Ramos (cell line): ENCODE measurements around the gene STAT4.

Source experiments
- in situ Hi-C: fragments of 300-500 bp; cut with MboI; formaldehyde crosslinking; loops from one replicate; pipeline ENCODE4 v1.14.3; 2022; ENCODE audit warnings: low sequenced_read_pairs; ENCODE audit not compliant: unreplicated experiment

The STAT4 gene

GRCh38 chr2:191176305-191176704 is 25.5 kb upstream of the STAT4 start:
- in situ Hi-C loops = no loop called here

- in situ Hi-C loops = no loop called here
Measured at GRCh38 chr2:191174442-191174841, 23.6 kb upstream of the STAT4 start.

- in situ Hi-C loops = no loop called here
Measured at GRCh38 chr2:191173206-191173605, 22.4 kb upstream of the STAT4 start.

- in situ Hi-C loops = no loop called here
Measured at GRCh38 chr2:191171708-191172355, 21.0 kb upstream of the STAT4 start.

GRCh38 chr2:191171286-191171685 is 20.5 kb upstream of the STAT4 start:
- in situ Hi-C loops = no loop called here

DNA sequence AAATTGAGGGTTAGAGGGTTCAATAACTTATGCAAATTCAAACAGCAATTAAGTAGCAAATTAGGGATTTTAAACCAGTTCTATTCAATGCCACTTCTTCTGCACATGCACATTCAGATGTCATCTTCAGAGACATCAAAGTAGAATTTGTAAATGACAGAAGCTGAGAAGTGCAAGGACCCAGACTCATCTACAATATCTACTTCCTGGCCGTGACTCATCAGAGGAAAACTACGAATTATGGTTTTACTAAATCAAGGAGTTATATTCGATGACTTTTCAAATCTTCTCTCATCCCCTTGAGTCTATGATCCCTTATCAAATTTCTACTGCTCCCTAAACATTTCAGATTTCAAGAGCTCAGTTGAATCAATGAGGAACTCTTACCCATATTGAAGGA is 20.0 kb upstream of the STAT4 start:
- in situ Hi-C loops = no loop called here

DNA sequence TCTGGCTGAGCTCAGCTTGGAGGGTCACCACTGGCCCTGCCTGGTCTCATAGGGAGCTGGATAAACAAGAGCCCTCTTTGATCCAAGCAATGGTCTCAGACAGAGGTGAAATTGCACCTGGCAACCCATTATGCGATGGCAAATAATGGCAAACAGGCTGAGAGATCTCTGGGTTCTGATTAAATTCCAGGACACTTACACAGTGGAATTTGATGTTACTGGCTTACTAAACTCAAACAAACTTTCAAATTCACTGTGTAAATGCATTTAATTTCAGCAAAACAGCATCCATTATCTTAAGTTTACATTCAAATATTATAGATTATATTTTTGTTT is 19.5 kb upstream of the STAT4 start:
- in situ Hi-C loops = no loop called here

DNA sequence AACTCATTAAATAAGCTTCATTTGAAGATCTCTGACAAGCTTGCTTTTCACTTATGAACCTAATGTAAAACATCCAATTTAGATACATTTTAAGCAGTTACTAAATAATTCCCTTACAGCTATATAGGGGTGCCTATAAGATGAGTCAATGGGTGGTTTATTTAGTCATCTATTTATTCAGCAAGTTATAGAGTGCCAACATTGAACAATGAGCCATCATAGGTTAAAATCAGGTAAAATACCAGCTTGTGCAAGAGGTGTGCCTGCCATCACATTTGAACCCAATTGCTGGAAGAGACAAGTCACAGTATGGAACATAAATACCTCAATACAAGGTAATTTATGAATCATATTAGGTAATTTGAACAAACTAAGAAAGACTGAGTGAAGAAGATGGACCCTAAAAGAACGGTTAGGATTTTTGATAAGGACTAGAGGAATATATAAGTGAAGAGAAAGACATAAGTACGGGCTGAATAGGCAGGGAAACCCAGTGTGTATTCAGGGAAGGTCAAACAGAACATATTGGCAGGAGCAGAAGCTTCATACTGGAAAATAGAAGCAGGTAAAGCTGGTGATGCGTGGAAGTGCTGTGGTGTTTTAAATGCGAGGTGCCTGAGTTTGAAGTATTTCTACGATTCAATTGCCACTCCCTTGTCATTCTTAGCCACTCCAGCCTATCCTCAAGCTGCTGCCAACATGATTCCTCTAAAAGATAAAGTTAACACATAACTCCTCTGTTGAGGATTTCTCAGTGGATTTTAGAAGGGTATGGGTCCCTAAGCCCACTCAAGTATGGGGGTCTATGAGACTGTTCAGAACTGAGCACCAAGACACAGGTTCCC is 18.9 kb upstream of the STAT4 start:
- in situ Hi-C loops = no loop called here

DNA sequence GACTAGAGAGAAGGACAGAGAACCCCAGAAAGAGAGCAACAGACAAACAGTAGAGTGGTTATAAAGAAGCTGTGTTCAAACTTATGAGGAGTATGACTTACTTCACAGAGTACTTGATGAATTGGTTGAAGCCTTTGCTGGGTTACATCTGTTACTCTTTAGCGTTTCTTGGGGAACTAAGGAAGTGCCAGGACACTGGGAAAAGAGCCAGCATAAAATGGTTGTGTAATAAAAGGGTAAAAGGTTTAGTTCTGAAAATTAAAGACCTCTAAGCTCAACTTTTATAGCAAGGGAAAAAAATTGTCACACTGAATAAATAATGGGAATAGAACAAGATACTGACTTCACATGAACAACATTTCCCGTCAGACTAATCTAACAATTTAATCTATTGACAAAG is 17.0 kb upstream of the STAT4 start:
- in situ Hi-C loops = no loop called here

GRCh38 chr2:191166756-191167445 is 16.1 kb upstream of the STAT4 start:
- in situ Hi-C loops = no loop called here

GRCh38 chr2:191166111-191166755 is 15.4 kb upstream of the STAT4 start:
- in situ Hi-C loops = no loop called here

- in situ Hi-C loops = no loop called here
Measured at GRCh38 chr2:191165176-191165643, 14.4 kb upstream of the STAT4 start.

GRCh38 chr2:191158747-191159146 is 8.0 kb upstream of the STAT4 start:
- in situ Hi-C loops = no loop called here

GRCh38 chr2:191158193-191158592 is 7.4 kb upstream of the STAT4 start:
- in situ Hi-C loops = no loop called here

DNA sequence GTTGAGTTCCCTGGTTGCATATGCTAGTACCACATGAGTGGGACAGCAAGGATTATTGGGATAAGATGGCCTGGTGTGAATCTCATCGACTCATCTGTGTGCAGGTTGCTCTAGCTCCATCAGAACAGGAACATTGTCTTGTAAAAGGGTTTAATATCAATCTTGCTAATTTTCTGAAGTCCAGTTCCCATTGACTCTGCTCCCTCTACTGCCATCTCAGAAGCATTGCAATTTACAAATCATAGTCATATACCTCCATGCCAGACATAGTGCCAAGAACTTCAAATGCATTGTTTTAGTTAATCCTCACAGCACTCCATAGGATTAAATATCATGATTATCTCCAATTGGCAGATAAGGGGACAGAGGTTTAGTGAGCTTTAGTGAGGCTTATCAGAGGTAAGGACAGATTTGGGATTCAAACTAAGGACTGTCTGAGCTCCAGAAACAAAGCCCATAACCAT is 4.8 kb upstream of the STAT4 start:
- in situ Hi-C loops = no loop called here

GRCh38 chr2:191153716-191154115 is 2.9 kb upstream of the STAT4 start:
- in situ Hi-C loops = no loop called here

DNA sequence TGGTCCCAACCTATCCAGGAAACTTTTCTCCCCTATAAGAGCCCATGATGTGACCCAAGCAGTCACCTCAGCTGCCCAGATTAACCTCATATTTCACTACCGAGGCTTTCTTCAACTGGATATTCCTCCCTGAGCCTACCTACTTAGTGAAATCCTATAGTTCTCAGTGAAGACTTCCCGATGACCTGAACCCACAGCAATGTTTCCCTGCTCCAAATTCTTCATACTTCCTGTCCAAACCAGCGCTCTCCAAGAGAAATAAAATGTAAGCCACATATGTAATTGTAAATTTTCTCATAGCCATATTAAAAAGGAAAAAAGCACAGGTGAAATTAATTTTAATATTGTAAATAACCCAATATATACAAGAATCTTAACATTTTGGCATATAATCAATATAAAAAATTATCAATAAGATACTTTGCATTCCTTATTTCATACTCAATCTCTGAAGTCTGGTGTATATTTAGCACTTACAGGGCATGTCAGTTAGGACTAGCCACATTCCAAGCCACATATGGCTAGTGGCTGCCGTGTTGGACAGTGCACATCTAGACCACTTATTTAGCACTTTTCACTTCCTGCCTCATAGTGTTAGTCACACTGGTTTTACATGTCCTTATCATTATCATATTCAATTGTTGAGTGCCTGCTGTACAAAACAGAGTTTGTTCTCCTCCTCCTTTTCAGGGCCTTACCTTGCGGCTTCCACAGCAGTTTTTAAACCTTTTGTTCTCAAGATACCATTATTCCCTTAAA is 1.9 kb upstream of the STAT4 start:
- in situ Hi-C loops = no loop called here

GRCh38 chr2:191151331-191151730 is 537 bp upstream of the STAT4 start:
- in situ Hi-C loops = no loop called here

GRCh38 chr2:191150230-191150599 is 579 bp downstream of the STAT4 start:
- in situ Hi-C loops = no loop called here

GRCh38 chr2:191149391-191149790 is 1.4 kb downstream of the STAT4 start:
- in situ Hi-C loops = no loop called here
